Glutamatergic neuron (in vitro differentiated cells): ENCODE measurements around the gene PRKRIP1. TPM values are rescaled to one million over a fixed set of nuclear protein-coding genes. Genes with fewer than 3 reads are reported as not detected.
"Not testable (repeated sequence)": the region's sequence is repeated elsewhere in the genome, so short reads cannot be mapped to it uniquely, and the experiment has no call there.

Experiments
- DNase-seq: peaks from one replicate; pipeline ENCODE4 v3.0.0; 2022
- H3K27ac Mint-ChIP-seq: one replicate; pipeline ENCODE4 v1.8.0; 2020; ENCODE audit warnings: mild to moderate bottlenecking, mixed read lengths, inconsistent platforms; ENCODE audit not compliant: unreplicated experiment
- H3K27me3 Mint-ChIP-seq: one replicate; pipeline ENCODE4 v1.8.0; 2020; ENCODE audit warnings: mild to moderate bottlenecking, moderate library complexity, mixed read lengths, inconsistent platforms; ENCODE audit not compliant: unreplicated experiment
- H3K36me3 Mint-ChIP-seq: one replicate; pipeline ENCODE4 v1.8.0; 2020; ENCODE audit warnings: mild to moderate bottlenecking, mixed read lengths, inconsistent platforms; ENCODE audit not compliant: unreplicated experiment
- H3K4me1 Mint-ChIP-seq: one replicate; pipeline ENCODE4 v1.8.0; 2020; ENCODE audit warnings: mild to moderate bottlenecking, low read depth, mixed read lengths, inconsistent platforms; ENCODE audit not compliant: unreplicated experiment
- H3K4me3 Mint-ChIP-seq: one replicate; pipeline ENCODE4 v1.8.0; 2020; ENCODE audit warnings: mild to moderate bottlenecking, mixed read lengths, inconsistent platforms; ENCODE audit not compliant: unreplicated experiment
- H3K9me3 Mint-ChIP-seq: one replicate; pipeline ENCODE4 v1.8.0; 2020; ENCODE audit warnings: mild to moderate bottlenecking, moderate library complexity, mixed read lengths, inconsistent platforms; ENCODE audit not compliant: unreplicated experiment
- total RNA-seq: library from RNA; stranded (reverse); fragmentation: NEBNext Ultra II Directional; extraction: Animal tissue kit (Norgen Biotek cat#: 25700); gene quantifications from one replicate; pipeline ENCODE4 v1.2.1, GENCODE V29; 2021; ENCODE audit not compliant: unreplicated experiment
- TF ChIP-seq, protein P1 (sequence below): fragments of 200-600 bp; sonication (generic); IDR thresholded peaks from one replicate; pipeline ENCODE4 v1.5.0; 2021; ENCODE audit not compliant: partially characterized antibody, unreplicated experiment

PRKRIP1 gene
- total RNA-seq, 1 donor from 2014 or later, result 31.0 TPM

DNA sequence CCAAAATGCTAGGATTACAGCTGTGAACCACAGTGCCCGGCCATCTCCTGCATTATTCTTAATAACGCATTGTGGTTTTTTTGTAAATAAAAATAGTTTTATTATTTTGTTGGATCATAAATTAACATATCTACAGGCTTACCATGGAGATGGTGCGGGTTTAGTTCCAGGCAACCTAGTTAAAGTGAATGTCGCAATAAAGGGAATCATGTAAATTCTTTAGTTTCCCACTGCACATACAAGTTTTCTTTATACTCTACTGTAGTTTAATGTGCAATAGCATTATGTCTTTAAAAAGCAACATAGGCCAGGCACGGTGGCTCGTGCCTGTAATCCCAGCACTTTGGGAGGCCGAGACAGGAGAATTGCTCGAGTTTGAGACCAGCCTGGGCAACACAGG lies 2.4 kb downstream of the PRKRIP1 start:
- no peak overlapping the region for H3K27ac Mint-ChIP-seq
- no peak overlapping the region for H3K4me3 Mint-ChIP-seq
- TF ChIP-seq, protein P1, sequence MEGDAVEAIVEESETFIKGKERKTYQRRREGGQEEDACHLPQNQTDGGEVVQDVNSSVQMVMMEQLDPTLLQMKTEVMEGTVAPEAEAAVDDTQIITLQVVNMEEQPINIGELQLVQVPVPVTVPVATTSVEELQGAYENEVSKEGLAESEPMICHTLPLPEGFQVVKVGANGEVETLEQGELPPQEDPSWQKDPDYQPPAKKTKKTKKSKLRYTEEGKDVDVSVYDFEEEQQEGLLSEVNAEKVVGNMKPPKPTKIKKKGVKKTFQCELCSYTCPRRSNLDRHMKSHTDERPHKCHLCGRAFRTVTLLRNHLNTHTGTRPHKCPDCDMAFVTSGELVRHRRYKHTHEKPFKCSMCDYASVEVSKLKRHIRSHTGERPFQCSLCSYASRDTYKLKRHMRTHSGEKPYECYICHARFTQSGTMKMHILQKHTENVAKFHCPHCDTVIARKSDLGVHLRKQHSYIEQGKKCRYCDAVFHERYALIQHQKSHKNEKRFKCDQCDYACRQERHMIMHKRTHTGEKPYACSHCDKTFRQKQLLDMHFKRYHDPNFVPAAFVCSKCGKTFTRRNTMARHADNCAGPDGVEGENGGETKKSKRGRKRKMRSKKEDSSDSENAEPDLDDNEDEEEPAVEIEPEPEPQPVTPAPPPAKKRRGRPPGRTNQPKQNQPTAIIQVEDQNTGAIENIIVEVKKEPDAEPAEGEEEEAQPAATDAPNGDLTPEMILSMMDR, result no peak
- peaks cover 9% of the 10 kb centered on the region for H3K9me3 Mint-ChIP-seq
- peaks cover 5% of the 10 kb centered on the region for H3K36me3 Mint-ChIP-seq
- H3K27me3 Mint-ChIP-seq, result peaks cover 15% of the 10 kb centered on the region
- peaks cover 9% of the 10 kb centered on the region for H3K4me1 Mint-ChIP-seq
- no peak for DNase-seq

DNA sequence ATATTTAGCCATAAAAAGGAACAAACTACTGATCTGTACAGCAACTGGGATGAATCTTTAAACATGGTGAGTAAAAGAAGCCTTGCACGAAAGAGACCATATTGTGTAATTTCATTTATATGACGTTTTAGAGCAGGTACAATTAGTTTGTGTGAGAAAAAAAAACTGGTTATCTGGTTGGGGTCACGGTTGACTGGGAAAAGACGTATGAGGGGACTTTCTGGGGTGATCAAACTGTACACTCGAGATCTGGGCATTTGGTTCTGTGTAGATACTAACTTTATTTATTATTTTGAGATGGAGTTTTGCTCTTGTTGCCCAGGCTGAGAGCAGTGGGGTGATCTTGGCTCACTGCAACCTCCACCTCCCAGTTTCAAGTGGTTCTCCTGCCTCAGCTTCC lies 4.2 kb downstream of the PRKRIP1 start:
- Mint-ChIP-seq H3K9me3 (peaks cover 12% of the 10 kb centered on the region), H3K27ac (no peak overlapping the region), H3K27me3 (peaks cover 15% of the 10 kb centered on the region), H3K4me3 (no peak overlapping the region), H3K4me1 (peaks cover 18% of the 10 kb centered on the region), H3K36me3 (peaks cover 5% of the 10 kb centered on the region)
- TF ChIP-seq, protein P1, result no peak
- DNase-seq, result no peak

DNA sequence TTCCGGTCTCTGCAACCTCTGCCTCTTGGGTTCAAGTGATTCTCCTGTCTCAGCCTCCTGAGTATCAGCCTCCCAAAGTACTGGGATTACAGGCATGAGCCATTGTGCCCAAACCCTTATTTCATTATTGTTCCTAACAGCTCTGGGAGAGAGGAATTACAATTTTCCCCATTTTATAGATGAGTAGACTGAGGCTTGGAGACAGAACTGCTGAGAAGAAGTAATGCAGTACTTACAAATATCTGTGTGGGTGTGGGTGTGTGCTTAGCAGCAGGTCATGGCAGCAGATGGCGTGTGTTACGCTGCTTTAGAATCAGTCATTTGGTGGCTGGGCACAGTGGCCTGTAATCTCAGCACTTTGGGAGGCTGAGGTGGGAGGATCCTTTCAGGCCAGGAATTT lies 7.4 kb downstream of the PRKRIP1 start:
- DNase-seq, result no peak
- Mint-ChIP-seq H3K9me3 (peaks cover 3% of the 10 kb centered on the region), H3K27me3 (peaks cover 3% of the 10 kb centered on the region), H3K27ac (peak overlapping the region; percentile 78), H3K36me3 (peaks cover 5% of the 10 kb centered on the region), H3K4me1 (peaks cover 14% of the 10 kb centered on the region), H3K4me3 (no peak overlapping the region)
- TF ChIP-seq, protein P1, result no peak

DNA sequence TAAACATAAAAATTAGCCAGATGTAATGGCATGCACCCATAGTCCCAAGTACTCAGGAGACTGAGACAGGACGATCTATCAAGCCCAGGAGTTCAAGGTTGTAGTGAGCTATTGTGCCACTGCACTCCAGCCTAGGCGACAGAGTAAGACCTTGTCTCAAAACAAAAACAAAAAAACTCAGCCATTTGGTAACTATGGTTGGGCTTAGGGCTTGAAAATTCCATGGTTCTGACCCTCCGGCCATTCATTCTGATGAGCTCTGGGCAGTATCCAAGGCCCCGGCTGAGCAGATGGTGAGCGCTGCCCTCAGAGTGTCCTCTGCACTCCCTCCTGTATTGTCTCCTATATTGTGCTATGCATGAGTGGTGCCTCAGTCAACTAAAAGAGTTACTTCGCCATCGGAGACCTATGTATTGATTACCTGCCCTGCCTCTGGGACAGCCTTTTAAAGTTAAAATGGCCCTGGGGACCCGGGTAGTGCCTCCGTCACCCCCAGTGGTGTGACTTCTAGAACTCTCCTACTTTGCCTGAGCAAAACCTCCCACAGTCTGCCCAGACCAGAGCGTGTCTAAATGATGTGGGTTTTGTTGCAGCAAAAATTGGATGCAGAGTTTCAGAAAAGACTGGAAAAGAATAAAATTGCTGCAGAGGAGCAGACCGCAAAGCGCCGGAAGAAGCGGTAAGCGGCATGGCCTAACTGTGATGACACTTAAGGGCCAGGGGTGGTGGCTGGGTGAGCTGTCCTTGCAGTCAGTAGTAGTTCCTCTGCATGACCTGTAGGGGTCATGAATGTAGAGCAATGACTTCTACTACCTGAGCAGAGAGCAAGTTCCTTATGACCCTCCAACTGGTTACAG lies 8.1 kb downstream of the PRKRIP1 start:
- H3K27me3 Mint-ChIP-seq, result peaks cover 3% of the 10 kb centered on the region
- H3K9me3 Mint-ChIP-seq, result peaks cover 3% of the 10 kb centered on the region
- peak overlapping the region; percentile 34 for H3K4me3 Mint-ChIP-seq
- TF ChIP-seq, protein P1, result peak; percentile 79
- peaks cover 14% of the 10 kb centered on the region for H3K4me1 Mint-ChIP-seq
- H3K27ac Mint-ChIP-seq, result peak overlapping the region; percentile 78
- DNase-seq, result peak; percentile 58
- peaks cover 8% of the 10 kb centered on the region for H3K36me3 Mint-ChIP-seq

DNA sequence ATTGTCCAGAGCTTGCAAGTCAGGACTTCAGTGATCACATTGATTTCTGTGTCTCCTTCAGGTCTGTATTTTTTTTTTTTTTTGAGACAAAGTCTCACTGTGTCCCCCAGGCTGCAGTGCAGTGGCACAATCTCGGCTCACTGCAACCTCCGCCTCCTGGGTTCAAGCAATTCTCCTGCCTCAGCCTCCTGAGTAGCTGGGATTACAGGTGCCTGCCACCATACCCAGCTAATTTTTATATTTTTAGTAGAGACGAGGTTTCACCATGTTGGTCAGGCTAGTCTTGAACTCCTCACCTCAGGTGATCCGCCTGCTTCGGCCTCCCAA lies 8.7 kb downstream of the PRKRIP1 start:
- H3K27ac Mint-ChIP-seq, H3K27me3 Mint-ChIP-seq, H3K4me3 Mint-ChIP-seq, H3K9me3 Mint-ChIP-seq, DNase-seq: not testable (repeated sequence)
- TF ChIP-seq, protein P1, result peak; percentile 55
- Mint-ChIP-seq H3K36me3 (peaks cover 14% of the 10 kb centered on the region), H3K4me1 (peaks cover 14% of the 10 kb centered on the region)
